Gastroesophageal sphincter (tissue), 4 donors: Measurements from ENCODE around the gene KIAA0930. TPM values are rescaled to one million over a fixed set of nuclear protein-coding genes. Genes with fewer than 3 reads are reported as not detected.

ENCODE experiments used
- ATAC-seq: fragments of 150-250 bp; one replicate; pipeline ENCODE4 v1.9.1; 2016; ENCODE audit warnings: mild to moderate bottlenecking, moderate library complexity
- H3K27ac ChIP-seq, 4 donors: fragments of 200-600 bp; sonication (generic) in 3 of 4; 1 replicate in 3 of 4; 2 replicates in 1 of 4; pipeline ENCODE4 v1.5.1; 2016 to 2019
- H3K27me3 ChIP-seq: fragments of 200-600 bp; sonication (generic); one replicate; pipeline ENCODE4 v1.5.1; 2019
- H3K36me3 ChIP-seq, 2 donors: fragments of 200-600 bp; sonication (generic); one replicate each; pipeline ENCODE4 v1.5.1; 2019; ENCODE audit warnings: control low read depth in 1 of 2
- H3K4me1 ChIP-seq, 3 donors: fragments of 200-600 bp; sonication (generic); 1 replicate in 2 of 3; 2 replicates in 1 of 3; pipeline ENCODE4 v1.5.1; 2016 to 2019; ENCODE audit warnings: control low read depth in 2 of 3
- H3K4me3 ChIP-seq, 2 donors: fragments of 200-600 bp; sonication (generic); one replicate each; pipeline ENCODE4 v1.5.1; 2019; ENCODE audit warnings: mild to moderate bottlenecking in 1 of 2, moderate library complexity in 1 of 2
- H3K9me3 ChIP-seq, 3 donors: fragments of 200-600 bp; sonication (generic); one replicate each; pipeline ENCODE4 v1.5.1; 2017 to 2019; ENCODE audit warnings: control low read depth in 2 of 3
- EP300 ChIP-seq: sonication (generic); formaldehyde crosslinking; IDR thresholded peaks from one replicate; pipeline ENCODE4 v1.6.1; 2017; ENCODE audit warnings: antibody characterized with exemption, mild to moderate bottlenecking
- POLR2A ChIP-seq, 2 donors: fragments of 450-650 bp; IDR thresholded peaks; one replicate each; pipeline ENCODE4 v1.6.1; 2017; ENCODE audit warnings: antibody characterized with exemption in 2 of 2, mild to moderate bottlenecking in 2 of 2, moderate library complexity in 1 of 2
- POLR2AphosphoS5 ChIP-seq: sonication (generic); formaldehyde crosslinking; IDR thresholded peaks from one replicate; pipeline ENCODE4 v1.6.1; 2017; ENCODE audit warnings: antibody characterized with exemption
- WGBS, 2 donors: methylation state at CpG; one replicate each; pipeline ENCODE4 v1.1.5; 2018; ENCODE audit warnings: low coverage in 1 of 2; 5-methylcytosine and 5-hydroxymethylcytosine counted together
- total RNA-seq, 4 donors: library from RNA; depleted of rRNA; stranded (reverse); fragments of >200 nt; gene quantifications; one replicate each; pipeline ENCODE4 v1.1.0, GENCODE V29; 2016
- TF ChIP-seq, protein P1 (sequence below), 4 experiments: fragments of 200-600 bp in 2 of 4; fragments of 450-650 bp in 2 of 4; sonication (generic) in 1 of 4; IDR thresholded peaks; one replicate each; pipeline ENCODE4 v1.5.1; 2017 to 2019; ENCODE audit warnings: antibody characterized with exemption in 4 of 4, mild to moderate bottlenecking in 2 of 4, moderate library complexity in 2 of 4

Gene KIAA0930
- total RNA-seq, 4 donors from 2014 or later: 26.1 to 54.2 (median 37.3) TPM

- no peak for ATAC-seq
- no peaks in the 10 kb centered on the region for H3K27me3 ChIP-seq
- no peaks in the 10 kb centered on the region for H3K36me3 ChIP-seq
- TF ChIP-seq POLR2A (IDR thresholded peaks at IDR 0.05): no peak
- no peak for TF ChIP-seq EP300
- no peak for TF ChIP-seq POLR2AphosphoS5
- TF ChIP-seq, protein P1, sequence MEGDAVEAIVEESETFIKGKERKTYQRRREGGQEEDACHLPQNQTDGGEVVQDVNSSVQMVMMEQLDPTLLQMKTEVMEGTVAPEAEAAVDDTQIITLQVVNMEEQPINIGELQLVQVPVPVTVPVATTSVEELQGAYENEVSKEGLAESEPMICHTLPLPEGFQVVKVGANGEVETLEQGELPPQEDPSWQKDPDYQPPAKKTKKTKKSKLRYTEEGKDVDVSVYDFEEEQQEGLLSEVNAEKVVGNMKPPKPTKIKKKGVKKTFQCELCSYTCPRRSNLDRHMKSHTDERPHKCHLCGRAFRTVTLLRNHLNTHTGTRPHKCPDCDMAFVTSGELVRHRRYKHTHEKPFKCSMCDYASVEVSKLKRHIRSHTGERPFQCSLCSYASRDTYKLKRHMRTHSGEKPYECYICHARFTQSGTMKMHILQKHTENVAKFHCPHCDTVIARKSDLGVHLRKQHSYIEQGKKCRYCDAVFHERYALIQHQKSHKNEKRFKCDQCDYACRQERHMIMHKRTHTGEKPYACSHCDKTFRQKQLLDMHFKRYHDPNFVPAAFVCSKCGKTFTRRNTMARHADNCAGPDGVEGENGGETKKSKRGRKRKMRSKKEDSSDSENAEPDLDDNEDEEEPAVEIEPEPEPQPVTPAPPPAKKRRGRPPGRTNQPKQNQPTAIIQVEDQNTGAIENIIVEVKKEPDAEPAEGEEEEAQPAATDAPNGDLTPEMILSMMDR (IDR thresholded peaks at IDR 0.05): no peak
- peaks cover 0 to 38% (median 19%) of the 10 kb centered on the region in 3 donors for H3K4me1 ChIP-seq
- 25 to 38% methylated on average over 8 to 11 of the region's 22 CpGs for WGBS, 2 donors
- no peak overlapping the region for H3K27ac ChIP-seq
- H3K9me3 ChIP-seq: no peaks in the 10 kb centered on the region
- no peak overlapping the region for H3K4me3 ChIP-seq
Observed at GRCh38 chr22:45216133-45217003, 24.3 kb downstream of the KIAA0930 start.

DNA sequence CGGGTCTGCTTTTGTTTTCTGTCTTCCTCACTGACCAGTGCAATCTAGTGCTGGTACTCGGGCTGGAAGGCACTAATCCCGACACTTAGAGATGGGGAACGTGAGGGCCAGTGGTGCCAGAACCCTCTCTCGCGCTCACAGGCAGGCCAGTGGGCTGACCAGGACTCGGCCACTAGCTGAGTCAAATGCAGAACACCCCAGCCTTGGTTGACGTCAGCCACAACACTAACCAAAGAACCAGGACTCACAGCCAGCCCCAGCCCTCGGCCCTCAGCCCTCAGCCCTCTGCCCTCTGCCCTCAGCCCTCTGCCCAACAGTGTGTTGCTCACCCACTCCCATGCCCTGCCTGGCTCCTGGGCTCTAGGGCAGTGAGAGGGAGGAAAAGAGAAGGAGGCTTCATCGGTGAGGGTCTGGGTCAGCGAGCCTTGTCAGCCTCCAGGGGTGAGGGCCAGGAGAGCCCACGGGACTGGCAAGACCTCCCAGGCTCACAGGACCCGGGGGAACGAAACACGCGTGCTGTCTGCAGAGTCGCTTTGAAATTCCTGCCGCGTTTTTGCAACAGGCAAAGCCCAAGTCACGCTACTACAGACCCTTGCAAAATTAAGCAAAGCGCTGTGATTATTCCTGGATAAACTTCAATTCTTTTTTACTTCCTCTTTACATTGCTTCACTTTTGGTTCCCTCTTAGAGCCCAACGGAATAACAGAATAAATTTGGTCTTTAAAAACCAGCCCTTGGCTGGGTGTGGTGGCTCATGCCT lies 27.5 kb downstream of the KIAA0930 start:
- H3K9me3 ChIP-seq: no peaks in the 10 kb centered on the region
- no peaks in the 10 kb centered on the region for H3K27me3 ChIP-seq
- peak overlapping the region; percentile 23 to 46 for H3K4me3 ChIP-seq
- H3K4me1 ChIP-seq: peaks cover 0 to 67% (median 34%) of the 10 kb centered on the region in 3 donors
- H3K27ac ChIP-seq: peak overlapping the region; percentile 10 to 81 (median 70)
- TF ChIP-seq POLR2AphosphoS5 (no peak), POLR2A (IDR thresholded peaks at IDR 0.05) (no peak), EP300 (no peak)
- TF ChIP-seq, protein P1 (IDR thresholded peaks at IDR 0.05): no peak
- WGBS, 2 donors: 58 to 80% methylated on average over 2 to 11 of the region's 22 CpGs
- ATAC-seq: peak; percentile 58
- peaks cover 0 to 10% of the 10 kb centered on the region in 2 donors for H3K36me3 ChIP-seq

DNA sequence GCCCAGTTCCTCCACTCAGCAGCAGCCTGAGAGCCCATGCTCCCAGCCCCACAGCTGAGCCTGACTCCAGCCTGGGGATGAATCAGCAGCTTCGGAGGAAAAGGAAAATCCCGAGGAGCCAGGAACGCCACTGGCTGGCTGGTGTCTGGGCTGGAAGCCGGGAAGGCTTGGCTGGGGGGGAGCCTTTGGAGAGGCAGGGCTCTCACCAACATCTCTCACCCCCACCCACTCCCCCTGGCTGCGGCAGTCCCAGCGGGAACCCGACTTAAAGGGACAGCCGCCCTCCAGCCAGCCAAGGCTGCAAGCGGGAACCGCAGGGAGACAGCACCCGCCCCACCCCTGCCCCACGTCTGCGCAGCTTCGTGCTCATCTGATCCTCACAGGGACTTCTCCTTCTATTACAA lies 28.4 kb downstream of the KIAA0930 start:
- Histone ChIP-seq H3K36me3 (peaks cover 0 to 18% of the 10 kb centered on the region in 2 donors), H3K27me3 (no peaks in the 10 kb centered on the region), H3K9me3 (no peaks in the 10 kb centered on the region), H3K4me3 (peak overlapping the region; percentile 23 to 46), H3K27ac (peak overlapping the region; percentile 10 to 81 (median 70)), H3K4me1 (peaks cover 0 to 67% (median 34%) of the 10 kb centered on the region in 3 donors)
- peak; percentile 85 for ATAC-seq
- WGBS, 2 donors: 0% methylated on average over 5 of the region's 14 CpGs; no CpG with 5 or more reads in 1 of the 2 donors
- TF ChIP-seq EP300 (no peak), POLR2AphosphoS5 (peak; percentile 48)
- TF ChIP-seq, protein P1 (IDR thresholded peaks at IDR 0.05): peak in 2 of 4 experiments; percentile 8 to 57

DNA sequence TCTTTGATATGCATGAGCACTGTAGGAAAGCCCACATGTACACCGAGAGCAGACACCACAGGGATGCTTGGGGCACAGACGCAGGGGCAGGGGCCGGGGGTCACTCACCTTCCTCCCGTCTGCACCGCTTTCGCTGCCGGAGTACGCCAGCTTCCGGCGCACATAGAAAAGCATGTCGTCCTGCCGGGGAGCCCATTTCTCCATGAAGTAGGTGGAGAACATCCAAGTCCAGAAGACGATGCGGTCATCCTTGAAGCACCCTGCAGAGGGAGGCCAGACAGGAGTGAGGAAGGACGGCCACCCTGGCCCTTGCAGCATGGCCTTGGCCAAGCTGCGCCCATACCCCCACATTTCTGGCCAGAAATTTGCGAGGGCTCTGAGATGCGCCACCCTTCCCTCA lies 28.8 kb downstream of the KIAA0930 start:
- peak; percentile 13 for ATAC-seq
- H3K9me3 ChIP-seq: no peaks in the 10 kb centered on the region
- no peaks in the 10 kb centered on the region for H3K27me3 ChIP-seq
- WGBS, 2 donors: no CpG with 5 or more reads among the region's 18 CpGs
- H3K4me3 ChIP-seq: peak overlapping the region; percentile 23 to 46
- peaks cover 0 to 65% (median 34%) of the 10 kb centered on the region in 3 donors for H3K4me1 ChIP-seq
- peak overlapping the region in 3 of 4 donors; percentile 69 to 81 (median 71) for H3K27ac ChIP-seq
- TF ChIP-seq POLR2A (IDR thresholded peaks at IDR 0.05) (no peak), EP300 (no peak)
- TF ChIP-seq, protein P1 (IDR thresholded peaks at IDR 0.05): peak in 1 of 4 experiments; percentile 8
- peaks cover 0 to 18% of the 10 kb centered on the region in 2 donors for H3K36me3 ChIP-seq
